ENCODE results near the gene NIPAL4.

- TF ChIP-seq POLR2A (IDR thresholded peaks at IDR 0.05) (no peak), CTCF (IDR thresholded peaks at IDR 0.05) (peak in 2 of 3 donors; percentile 55 to 60)
These were observed 16.8 kb downstream of the NIPAL4 start for GRCh38 chr5:157476702-157477408.
